ENCODE measurements around the gene TMLHE. TPM values are rescaled to one million over a fixed set of nuclear protein-coding genes. Genes with fewer than 3 reads are reported as not detected.

TMLHE gene
- total RNA-seq, 1 experiment from 2014 or later, result 36.4 TPM

DNA sequence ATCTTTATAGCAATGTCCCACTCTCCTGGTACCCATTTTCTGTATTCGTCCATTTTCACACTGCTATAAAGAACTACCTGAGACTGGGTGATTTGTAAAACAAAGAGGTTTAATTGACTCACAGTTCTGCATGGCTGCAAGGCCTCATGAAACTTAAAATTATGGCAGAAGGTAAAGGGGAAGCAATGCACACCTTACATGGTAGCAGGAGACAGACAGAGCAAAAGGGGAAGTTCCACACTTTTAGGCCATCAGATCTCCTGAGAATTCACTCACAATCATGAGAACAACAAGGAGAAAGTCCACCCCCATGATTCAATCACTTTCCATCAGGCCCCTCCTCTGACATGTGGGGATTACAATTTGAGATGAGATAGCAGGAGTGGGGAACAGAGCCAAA, 49.7 kb downstream of the TMLHE start:
- ChIA-PET POLR2A (no interaction called here), CTCF (no interaction called here)
- no peak for ATAC-seq
- DNase-seq (ENCODE audit: low read depth, low spot score), result no peak
- no peak overlapping the region for H3K4me3 ChIP-seq (ENCODE audit: low read depth in 2 of 2, low read length in 2 of 2)
- intact Hi-C loops (cut with micrococcal nuclease; ENCODE audit: unreplicated experiment), result no loop called here
- H3K27ac ChIP-seq (ENCODE audit: low read length), result no peak overlapping the region
- no peaks in the 10 kb centered on the region for H3K27me3 ChIP-seq (ENCODE audit: control insufficient read depth, insufficient read depth, low read length)
- no TSS peak for BruUV-seq (replicated peaks)
- no peaks in the 10 kb centered on the region for H3K4me1 ChIP-seq (ENCODE audit: control insufficient read depth, insufficient read depth, low read length)
- H3K9me3 ChIP-seq (ENCODE audit: control insufficient read depth, insufficient read depth, low read depth, low read length), result 0 out of 2 replicates have a peak, but pooled peaks cover under 1% of the 10 kb centered on the region
- in situ Hi-C loops (cut with HindIII; ENCODE audit: low pct_unique_long_range_greater_than_20kb, low sequenced_read_pairs), result no loop called here
- no peaks in the 10 kb centered on the region for H3K36me3 ChIP-seq (ENCODE audit: control insufficient read depth, insufficient read depth, low read length)
- TF ChIP-seq POLR2AphosphoS5 (IDR thresholded peaks at IDR 0.05; ENCODE audit: low read depth, low read length) (no peak), TCF7L2 (IDR thresholded peaks at IDR 0.05; ENCODE audit: low read depth, low read length) (no peak), SIN3A (IDR thresholded peaks at IDR 0.05; ENCODE audit: borderline replicate concordance, insufficient read depth, low read depth, low read length) (no peak), REST (IDR thresholded peaks at IDR 0.05; ENCODE audit: insufficient read depth in 1 of 2, low read depth in 2 of 2, low read length in 1 of 2) (no peak)
- TF ChIP-seq, protein P1, sequence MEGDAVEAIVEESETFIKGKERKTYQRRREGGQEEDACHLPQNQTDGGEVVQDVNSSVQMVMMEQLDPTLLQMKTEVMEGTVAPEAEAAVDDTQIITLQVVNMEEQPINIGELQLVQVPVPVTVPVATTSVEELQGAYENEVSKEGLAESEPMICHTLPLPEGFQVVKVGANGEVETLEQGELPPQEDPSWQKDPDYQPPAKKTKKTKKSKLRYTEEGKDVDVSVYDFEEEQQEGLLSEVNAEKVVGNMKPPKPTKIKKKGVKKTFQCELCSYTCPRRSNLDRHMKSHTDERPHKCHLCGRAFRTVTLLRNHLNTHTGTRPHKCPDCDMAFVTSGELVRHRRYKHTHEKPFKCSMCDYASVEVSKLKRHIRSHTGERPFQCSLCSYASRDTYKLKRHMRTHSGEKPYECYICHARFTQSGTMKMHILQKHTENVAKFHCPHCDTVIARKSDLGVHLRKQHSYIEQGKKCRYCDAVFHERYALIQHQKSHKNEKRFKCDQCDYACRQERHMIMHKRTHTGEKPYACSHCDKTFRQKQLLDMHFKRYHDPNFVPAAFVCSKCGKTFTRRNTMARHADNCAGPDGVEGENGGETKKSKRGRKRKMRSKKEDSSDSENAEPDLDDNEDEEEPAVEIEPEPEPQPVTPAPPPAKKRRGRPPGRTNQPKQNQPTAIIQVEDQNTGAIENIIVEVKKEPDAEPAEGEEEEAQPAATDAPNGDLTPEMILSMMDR (IDR thresholded peaks at IDR 0.05), result no peak

DNA sequence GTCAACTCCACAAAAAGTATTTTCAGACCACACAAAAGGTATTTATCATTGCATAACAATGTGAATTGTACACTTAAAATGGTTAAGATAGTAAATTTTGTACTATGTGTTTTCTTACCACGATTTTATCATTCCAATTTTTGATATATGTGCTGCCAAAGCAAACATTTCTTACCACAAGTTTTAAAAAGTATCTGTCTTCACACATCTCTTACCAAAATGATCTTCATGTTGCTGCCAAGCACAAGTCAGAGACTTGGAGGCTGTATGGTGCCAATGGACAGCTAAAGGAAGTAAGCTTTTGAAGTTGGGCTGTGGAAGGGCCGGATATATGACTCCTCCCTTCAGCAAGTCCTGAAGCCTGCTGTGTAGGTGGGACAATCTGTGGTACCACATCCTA, 67.9 kb downstream of the TMLHE start:
- Histone ChIP-seq H3K27me3 (ENCODE audit: control insufficient read depth, insufficient read depth, low read length) (no peaks in the 10 kb centered on the region), H3K4me1 (ENCODE audit: control insufficient read depth, insufficient read depth, low read length) (no peaks in the 10 kb centered on the region), H3K9me3 (ENCODE audit: control insufficient read depth, insufficient read depth, low read depth, low read length) (peaks cover 6% of the 10 kb centered on the region; the same call in 1 of the 2 replicates), H3K27ac (ENCODE audit: low read length) (no peak overlapping the region), H3K4me3 (ENCODE audit: low read depth in 2 of 2, low read length in 2 of 2) (no peak overlapping the region), H3K36me3 (ENCODE audit: control insufficient read depth, insufficient read depth, low read length) (no peaks in the 10 kb centered on the region)
- CTCF ChIA-PET, result no interaction called here
- no peak for ATAC-seq
- POLR2A ChIA-PET, result no interaction called here
- DNase-seq (ENCODE audit: low read depth, low spot score), result no peak
- TF ChIP-seq REST (IDR thresholded peaks at IDR 0.05; ENCODE audit: insufficient read depth in 1 of 2, low read depth in 2 of 2, low read length in 1 of 2) (no peak), POLR2AphosphoS5 (IDR thresholded peaks at IDR 0.05; ENCODE audit: low read depth, low read length) (no peak), TCF7L2 (IDR thresholded peaks at IDR 0.05; ENCODE audit: low read depth, low read length) (no peak), SIN3A (IDR thresholded peaks at IDR 0.05; ENCODE audit: borderline replicate concordance, insufficient read depth, low read depth, low read length) (no peak)
- TF ChIP-seq, protein P1 (IDR thresholded peaks at IDR 0.05), result no peak
- intact Hi-C loops (cut with micrococcal nuclease; ENCODE audit: unreplicated experiment), result no loop called here
- no TSS peak for BruUV-seq (replicated peaks)
- in situ Hi-C loops (cut with HindIII; ENCODE audit: low pct_unique_long_range_greater_than_20kb, low sequenced_read_pairs), result no loop called here

Measured in Panc1 (cell line).